MM.1S (cell line): ENCODE results near the gene RHBG.

Experiments used
- DNase-seq: peaks from one replicate; pipeline ENCODE4 v3.0.0-alpha.2; 2015
- H2AFZ ChIP-seq: fragments of 300-600 bp; sonication (generic); 2 replicates; pipeline ENCODE4 v1.6.0; 2016; ENCODE audit warnings: antibody characterized with exemption, low read length
- H3F3A ChIP-seq: fragments of 300-600 bp; sonication (generic); 2 replicates; pipeline ENCODE4 v1.6.1; 2016; ENCODE audit warnings: mild to moderate bottlenecking, antibody characterized with exemption, low read length, moderate library complexity, mixed read lengths; ENCODE audit not compliant: insufficient read depth
- H3K27ac ChIP-seq: fragments of 300-600 bp; sonication (generic); 2 replicates; pipeline ENCODE4 v1.5.1; 2016; ENCODE audit warnings: mild to moderate bottlenecking, low read length
- H3K27me3 ChIP-seq: fragments of 300-600 bp; sonication (generic); replicated peaks from 2 replicates; pipeline ENCODE4 v1.6.0; 2016; ENCODE audit warnings: low read length; ENCODE audit not compliant: insufficient read depth
- H3K36me3 ChIP-seq: fragments of 300-600 bp; sonication (generic); replicated peaks from 2 replicates; pipeline ENCODE4 v1.6.1; 2016; ENCODE audit warnings: mild to moderate bottlenecking, low read length, mixed read lengths; ENCODE audit not compliant: insufficient read depth
- H3K4me1 ChIP-seq: fragments of 300-600 bp; sonication (generic); 2 replicates; pipeline ENCODE4 v1.6.1; 2016; ENCODE audit warnings: low read length, mixed read lengths
- H3K4me2 ChIP-seq: fragments of 300-600 bp; sonication (generic); 2 replicates; pipeline ENCODE4 v1.6.0; 2016; ENCODE audit warnings: low read depth, low read length
- H3K4me3 ChIP-seq: fragments of 300-600 bp; sonication (generic); 2 replicates; pipeline ENCODE4 v1.5.1; 2016; ENCODE audit warnings: low read length, mixed read lengths
- H3K79me2 ChIP-seq: fragments of 300-600 bp; sonication (generic); 2 replicates; pipeline ENCODE4 v1.6.1; 2016; ENCODE audit warnings: mixed run types, low read length, mixed read lengths
- H3K9ac ChIP-seq: fragments of 300-600 bp; sonication (generic); 2 replicates; pipeline ENCODE4 v1.6.1; 2016; ENCODE audit warnings: low read length, mixed read lengths
- H3K9me2 ChIP-seq: fragments of 300-600 bp; sonication (generic); replicated peaks from 2 replicates; pipeline ENCODE4 v1.6.1; 2016; ENCODE audit warnings: mild to moderate bottlenecking, low read length, mixed read lengths; ENCODE audit not compliant: insufficient read depth
- H3K9me3 ChIP-seq: fragments of 300-600 bp; sonication (generic); replicated peaks from 2 replicates; pipeline ENCODE4 v1.6.1; 2016; ENCODE audit warnings: mild to moderate bottlenecking, low read length, mixed read lengths; ENCODE audit not compliant: insufficient read depth
- H4K20me1 ChIP-seq: fragments of 300-600 bp; sonication (generic); 2 replicates; pipeline ENCODE4 v1.6.1; 2016; ENCODE audit warnings: mild to moderate bottlenecking, low read length, moderate library complexity, mixed read lengths; ENCODE audit not compliant: insufficient read depth
- EZH2 ChIP-seq: fragments of 300-600 bp; sonication (generic); optimal IDR thresholded peaks from 2 replicates; pipeline ENCODE3; 2017; ENCODE audit warnings: low read depth, mild to moderate bottlenecking, antibody characterized with exemption, low read length, mixed read lengths
- EZH2phosphoT487 ChIP-seq: fragments of 300-600 bp; sonication (generic); IDR thresholded peaks from 2 replicates; pipeline ENCODE4 v1.6.1; 2018; ENCODE audit warnings: antibody characterized with exemption, low read length
- TF ChIP-seq, protein P1 (sequence below): fragments of 300-600 bp; sonication (generic); IDR thresholded peaks from 2 replicates; pipeline ENCODE4 v1.5.1; 2016; ENCODE audit warnings: antibody characterized with exemption, low read length, mixed read lengths

RHBG gene

GRCh38 chr1:156430303-156430702 lies 61.3 kb downstream of the RHBG start:
- Histone ChIP-seq H3K4me2 (no peak overlapping the region), H3K4me1 (peaks cover 7% of the 10 kb centered on the region; the same call in 1 of the 2 replicates), H3K9me2 (no peaks in the 10 kb centered on the region), H4K20me1 (no peaks in the 10 kb centered on the region), H3K27ac (no peak overlapping the region), H3K27me3 (peaks cover 98% of the 10 kb centered on the region), H3K9me3 (no peaks in the 10 kb centered on the region), H3K36me3 (no peaks in the 10 kb centered on the region), H2AFZ (no peak overlapping the region), H3K4me3 (no peak overlapping the region), H3K79me2 (no peaks in the 10 kb centered on the region), H3F3A (peaks cover 9% of the 10 kb centered on the region), H3K9ac (no peak overlapping the region)
- no peak for TF ChIP-seq EZH2phosphoT487
- no peak for TF ChIP-seq EZH2
- TF ChIP-seq, protein P1, sequence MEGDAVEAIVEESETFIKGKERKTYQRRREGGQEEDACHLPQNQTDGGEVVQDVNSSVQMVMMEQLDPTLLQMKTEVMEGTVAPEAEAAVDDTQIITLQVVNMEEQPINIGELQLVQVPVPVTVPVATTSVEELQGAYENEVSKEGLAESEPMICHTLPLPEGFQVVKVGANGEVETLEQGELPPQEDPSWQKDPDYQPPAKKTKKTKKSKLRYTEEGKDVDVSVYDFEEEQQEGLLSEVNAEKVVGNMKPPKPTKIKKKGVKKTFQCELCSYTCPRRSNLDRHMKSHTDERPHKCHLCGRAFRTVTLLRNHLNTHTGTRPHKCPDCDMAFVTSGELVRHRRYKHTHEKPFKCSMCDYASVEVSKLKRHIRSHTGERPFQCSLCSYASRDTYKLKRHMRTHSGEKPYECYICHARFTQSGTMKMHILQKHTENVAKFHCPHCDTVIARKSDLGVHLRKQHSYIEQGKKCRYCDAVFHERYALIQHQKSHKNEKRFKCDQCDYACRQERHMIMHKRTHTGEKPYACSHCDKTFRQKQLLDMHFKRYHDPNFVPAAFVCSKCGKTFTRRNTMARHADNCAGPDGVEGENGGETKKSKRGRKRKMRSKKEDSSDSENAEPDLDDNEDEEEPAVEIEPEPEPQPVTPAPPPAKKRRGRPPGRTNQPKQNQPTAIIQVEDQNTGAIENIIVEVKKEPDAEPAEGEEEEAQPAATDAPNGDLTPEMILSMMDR = no peak
- DNase-seq = no peak

DNA sequence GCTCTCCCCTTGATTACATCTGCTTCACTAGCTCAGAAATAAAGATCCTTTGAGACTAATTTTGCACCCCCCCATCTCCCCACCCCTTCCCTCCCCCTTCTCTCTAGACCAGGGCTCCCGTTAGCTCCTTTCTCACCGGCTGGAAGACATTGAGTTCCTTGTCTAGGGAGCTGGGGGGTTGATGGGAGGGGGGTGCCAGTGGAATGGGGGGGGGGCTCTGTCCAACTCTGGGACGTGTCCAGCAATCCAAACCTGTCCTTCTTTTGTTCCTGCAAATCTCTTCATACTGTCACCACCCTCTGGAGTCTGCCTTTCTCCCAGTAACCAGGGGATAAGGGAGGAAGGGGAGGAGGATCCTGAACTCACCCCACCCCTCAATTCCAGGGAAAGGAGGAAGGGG lies 61.9 kb downstream of the RHBG start:
- no peaks in the 10 kb centered on the region for H3K36me3 ChIP-seq
- H3K4me1 ChIP-seq = peaks cover 10% of the 10 kb centered on the region; the same call in 1 of the 2 replicates
- H3K27ac ChIP-seq = no peak overlapping the region
- no peak overlapping the region for H3K9ac ChIP-seq
- TF ChIP-seq, protein P1 = no peak
- TF ChIP-seq EZH2 (no peak), EZH2phosphoT487 (no peak)
- H4K20me1 ChIP-seq = no peaks in the 10 kb centered on the region
- no peaks in the 10 kb centered on the region for H3K79me2 ChIP-seq
- no peak overlapping the region for H3K4me3 ChIP-seq
- H3K9me3 ChIP-seq = no peaks in the 10 kb centered on the region
- peaks cover 98% of the 10 kb centered on the region for H3K27me3 ChIP-seq
- peaks cover 9% of the 10 kb centered on the region for H3F3A ChIP-seq
- H3K9me2 ChIP-seq = no peaks in the 10 kb centered on the region
- DNase-seq = no peak
- H3K4me2 ChIP-seq = no peak overlapping the region
- no peak overlapping the region for H2AFZ ChIP-seq

GRCh38 chr1:156431366-156431765 lies 62.4 kb downstream of the RHBG start:
- no peak overlapping the region for H3K4me2 ChIP-seq
- no peak for TF ChIP-seq EZH2
- TF ChIP-seq, protein P1 = no peak
- no peak for TF ChIP-seq EZH2phosphoT487

More at GRCh38 chr1:156431366-156431765, 62.4 kb downstream of the RHBG start:
- Histone ChIP-seq H3K4me3 (no peak overlapping the region), H3K9me2 (no peaks in the 10 kb centered on the region), H3K79me2 (no peaks in the 10 kb centered on the region), H4K20me1 (no peaks in the 10 kb centered on the region), H3K9ac (no peak overlapping the region), H3K36me3 (no peaks in the 10 kb centered on the region), H3K27me3 (peaks cover 96% of the 10 kb centered on the region), H3K4me1 (peaks cover 10% of the 10 kb centered on the region; the same call in 1 of the 2 replicates), H2AFZ (no peak overlapping the region), H3K9me3 (no peaks in the 10 kb centered on the region), H3F3A (peaks cover 9% of the 10 kb centered on the region), H3K27ac (no peak overlapping the region)
- DNase-seq = no peak
